Mesenchymal stem cell (in vitro differentiated cells and primary cell): ENCODE measurements around the gene ALOX5AP.

ENCODE experiments used
- DNase-seq: peaks from one replicate; pipeline ENCODE4 v3.0.0-alpha.2; 2013
- H2AFZ ChIP-seq: one replicate; pipeline ENCODE4 v1.6.1; 2013; ENCODE audit warnings: low read depth, mild to moderate bottlenecking, control low read depth, inconsistent platforms, low read length, moderate library complexity
- H2AK5ac ChIP-seq: 2 replicates; pipeline ENCODE4 v1.6.1; 2013; ENCODE audit warnings: low read length, moderate library complexity, mild to moderate bottlenecking, inconsistent platforms; ENCODE audit not compliant: severe bottlenecking
- H2BK120ac ChIP-seq: one replicate; pipeline ENCODE4 v1.6.1; 2013; ENCODE audit warnings: low read depth, mild to moderate bottlenecking, inconsistent platforms, low read length, moderate library complexity
- H2BK12ac ChIP-seq, 2 experiments: one replicate each; pipeline ENCODE4 v1.6.1; 2013; ENCODE audit warnings: inconsistent platforms in 2 of 2, low read length in 2 of 2, mild to moderate bottlenecking in 2 of 2, moderate library complexity in 2 of 2, control low read depth in 1 of 2
- H2BK15ac ChIP-seq: one replicate; pipeline ENCODE4 v1.6.1; 2013; ENCODE audit warnings: mild to moderate bottlenecking, low read depth, inconsistent platforms; ENCODE audit not compliant: poor library complexity, severe bottlenecking
- H2BK5ac ChIP-seq: 2 replicates; pipeline ENCODE4 v1.6.1; 2013; ENCODE audit warnings: low read depth, mild to moderate bottlenecking, low read length, control low read depth, inconsistent platforms; ENCODE audit not compliant: poor library complexity, severe bottlenecking
- H3K14ac ChIP-seq, 2 experiments: one replicate each; pipeline ENCODE4 v1.6.1; 2013; ENCODE audit warnings: inconsistent platforms in 2 of 2, low read length in 2 of 2, control low read depth in 1 of 2, mild to moderate bottlenecking in 1 of 2, moderate library complexity in 1 of 2
- H3K18ac ChIP-seq, 2 experiments: one replicate each; pipeline ENCODE4 v1.6.1; 2013; ENCODE audit warnings: inconsistent platforms in 2 of 2, low read length in 2 of 2, control low read depth in 1 of 2, low read depth in 1 of 2, mild to moderate bottlenecking in 1 of 2
- H3K23ac ChIP-seq, 2 experiments: one replicate each; pipeline ENCODE4 v1.6.1; 2013; ENCODE audit warnings: inconsistent platforms in 2 of 2, low read length in 2 of 2, mild to moderate bottlenecking in 2 of 2, moderate library complexity in 2 of 2, control low read depth in 1 of 2
- H3K27ac ChIP-seq: 2 replicates; pipeline ENCODE4 v1.5.1; 2013; ENCODE audit warnings: mild to moderate bottlenecking, moderate library complexity, low read length, control low read depth, inconsistent platforms; ENCODE audit not compliant: poor library complexity, severe bottlenecking
- H3K27me3 ChIP-seq, 2 experiments: 2 replicates each; pipeline versions ENCODE4 v1.6.1 to v1.7.0; 2013; ENCODE audit warnings: low read length in 2 of 2, mild to moderate bottlenecking in 2 of 2, moderate library complexity in 2 of 2, control low read depth in 1 of 2, inconsistent platforms in 1 of 2; ENCODE audit not compliant: control insufficient read depth in 1 of 2, insufficient read depth in 1 of 2
- H3K36me3 ChIP-seq, 2 experiments: 2 replicates each; pipeline versions ENCODE4 v1.6.1 to v1.7.0; 2013; ENCODE audit warnings: low read length in 2 of 2, control low read depth in 1 of 2, inconsistent platforms in 1 of 2, low read depth in 1 of 2, mild to moderate bottlenecking in 1 of 2; ENCODE audit not compliant: insufficient read depth in 2 of 2, control insufficient read depth in 1 of 2
- H3K4ac ChIP-seq, 2 experiments: one replicate each; pipeline ENCODE4 v1.6.1; 2013; ENCODE audit warnings: inconsistent platforms in 2 of 2, low read length in 2 of 2, mild to moderate bottlenecking in 2 of 2, moderate library complexity in 2 of 2, control low read depth in 1 of 2, low read depth in 1 of 2
- H3K4me1 ChIP-seq: 2 replicates; pipeline ENCODE4 v1.6.1; 2013; ENCODE audit warnings: low read depth, low read length, control low read depth; ENCODE audit not compliant: control insufficient read depth, insufficient read depth
- H3K4me2 ChIP-seq: 2 replicates; pipeline ENCODE4 v1.6.1; 2013; ENCODE audit warnings: low read length, mild to moderate bottlenecking, inconsistent platforms; ENCODE audit not compliant: poor library complexity, severe bottlenecking
- H3K4me3 ChIP-seq, 2 experiments: 2 replicates each; pipeline versions ENCODE4 v1.5.1 to v1.7.0; 2013; ENCODE audit warnings: low read length in 2 of 2, mild to moderate bottlenecking in 2 of 2, control low read depth in 1 of 2, low read depth in 1 of 2; ENCODE audit not compliant: insufficient read depth in 1 of 2
- H3K79me1 ChIP-seq: replicated peaks from 2 replicates; pipeline ENCODE4 v1.6.1; 2013; ENCODE audit warnings: mild to moderate bottlenecking, control low read depth, low read length, inconsistent platforms; ENCODE audit not compliant: poor library complexity, severe bottlenecking
- H3K9ac ChIP-seq: 2 replicates; pipeline ENCODE4 v1.7.0; 2013; ENCODE audit warnings: mild to moderate bottlenecking, low read length, moderate library complexity
- H3K9me3 ChIP-seq: 2 replicates; pipeline ENCODE4 v1.7.0; 2013; ENCODE audit warnings: mild to moderate bottlenecking, low read length; ENCODE audit not compliant: control insufficient read depth
- H4K8ac ChIP-seq: one replicate; pipeline ENCODE4 v1.6.1; 2013; ENCODE audit warnings: inconsistent platforms, mild to moderate bottlenecking, low read length, moderate library complexity
- H4K91ac ChIP-seq: one replicate; pipeline ENCODE4 v1.6.1; 2013; ENCODE audit warnings: mild to moderate bottlenecking, low read length, inconsistent platforms
- WGBS: methylation state at CpG from one replicate; pipeline ENCODE4 v1.1.7; 2013; ENCODE audit warnings: mixed read lengths; 5-methylcytosine and 5-hydroxymethylcytosine counted together

Gene ALOX5AP

GRCh38 chr13:30690282-30691188 lies 44.8 kb upstream of the ALOX5AP start:
- Histone ChIP-seq H3K27ac (peak overlapping the region; percentile 82), H3K18ac (peak overlapping the region; percentile 52 to 72), H2AFZ (no peak overlapping the region), H4K91ac (no peak overlapping the region), H3K23ac (no peak overlapping the region), H2BK15ac (peak overlapping the region; percentile 93), H3K79me1 (no peaks in the 10 kb centered on the region), H3K36me3 (no peaks in the 10 kb centered on the region), H2BK12ac (peak overlapping the region; percentile 79 to 87), H3K9me3 (no peaks in the 10 kb centered on the region), H3K27me3 (no peaks in the 10 kb centered on the region), H3K4me2 (peak overlapping the region; percentile 5), H3K14ac (no peak overlapping the region), H3K9ac (peak overlapping the region; percentile 85), H2BK5ac (peak overlapping the region; percentile 80), H3K4me3 (peak overlapping the region in 1 of 2 experiments; percentile 78), H3K4me1 (peaks cover 5% of the 10 kb centered on the region), H4K8ac (peak overlapping the region; percentile 94), H2AK5ac (peak overlapping the region; percentile 82), H2BK120ac (peak overlapping the region; percentile 80), H3K4ac (peak overlapping the region in 1 of 2 experiments; percentile 7)
- 70% methylated on average over 19 of the region's 21 CpGs for WGBS
- DNase-seq: peak; percentile 97

DNA sequence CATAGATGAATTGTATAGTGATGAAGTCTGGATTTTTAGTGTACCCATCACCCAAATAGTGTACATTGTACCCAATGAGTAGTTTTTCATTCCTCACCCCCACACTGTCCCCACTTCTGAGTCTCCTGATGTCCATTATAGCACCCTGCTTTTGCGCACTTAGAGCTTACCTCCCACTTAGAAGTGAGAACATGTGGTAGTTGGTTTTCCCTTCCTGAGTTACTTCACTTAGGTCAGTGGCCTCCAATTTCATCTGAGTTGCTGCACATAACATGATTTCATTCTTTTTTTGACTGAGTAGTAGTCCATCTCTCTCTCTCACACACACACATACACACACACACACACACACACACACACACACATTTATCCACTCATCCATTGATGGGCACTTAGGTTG lies 43.2 kb upstream of the ALOX5AP start:
- Histone ChIP-seq H3K27ac (no peak overlapping the region), H3K27me3 (no peaks in the 10 kb centered on the region), H2AK5ac (peak overlapping the region; percentile 72), H3K4ac (no peak overlapping the region), H2BK12ac (no peak overlapping the region), H4K8ac (no peak overlapping the region), H2BK5ac (no peak overlapping the region), H3K9ac (no peak overlapping the region), H3K9me3 (no peaks in the 10 kb centered on the region), H3K23ac (no peak overlapping the region), H2BK15ac (no peak overlapping the region), H2BK120ac (no peak overlapping the region), H3K4me2 (no peak overlapping the region), H3K18ac (no peak overlapping the region), H2AFZ (no peak overlapping the region), H3K4me1 (peaks cover 10% of the 10 kb centered on the region), H3K4me3 (no peak overlapping the region), H3K36me3 (no peaks in the 10 kb centered on the region), H3K14ac (no peak overlapping the region), H4K91ac (no peak overlapping the region), H3K79me1 (no peaks in the 10 kb centered on the region)
- no peak for DNase-seq
- WGBS: 100% methylated on average over 1 of the region's 1 CpG

DNA sequence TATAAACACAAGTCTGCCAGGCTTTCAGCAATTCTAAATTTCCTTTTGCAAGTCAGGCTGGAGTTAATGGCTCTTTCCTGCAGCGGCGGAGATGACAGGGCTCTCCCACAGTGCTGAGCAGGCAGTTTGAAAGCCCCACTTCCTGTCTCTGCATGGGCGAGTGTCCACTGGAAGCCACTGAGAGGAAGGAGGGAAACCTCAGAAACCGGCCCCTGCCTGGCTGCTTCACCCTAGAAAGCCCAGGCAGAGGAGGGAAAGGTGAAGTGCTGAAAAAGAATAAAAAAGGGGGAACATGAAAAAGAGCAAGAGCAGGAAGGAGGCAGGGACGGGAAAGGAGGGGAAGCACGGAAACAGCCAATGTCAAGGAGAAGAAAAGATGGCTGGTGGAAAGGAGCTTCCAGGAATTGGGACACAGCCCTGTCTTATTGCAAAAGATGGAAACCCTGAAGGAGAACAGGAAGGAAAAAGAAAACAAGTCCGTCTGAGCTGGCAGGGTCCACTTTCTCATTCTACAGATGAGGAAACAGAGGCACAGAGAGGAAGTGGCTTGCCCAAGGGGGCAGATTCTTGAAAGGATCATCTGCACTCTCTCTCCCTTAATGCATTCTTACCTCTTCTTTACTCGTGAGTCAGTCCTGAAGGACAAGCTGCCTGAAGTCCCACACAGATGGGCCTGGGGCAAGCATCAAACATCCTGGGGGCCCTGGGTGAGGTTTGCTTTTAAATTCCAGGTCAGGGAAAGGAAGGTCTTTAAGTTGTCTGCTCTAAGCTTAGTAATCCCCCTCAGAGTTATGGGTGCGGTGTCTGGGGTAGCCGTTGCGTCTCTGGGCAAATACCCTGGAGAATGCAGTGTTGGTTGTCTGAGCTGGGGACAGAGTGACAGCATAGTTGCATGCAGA lies 38.8 kb upstream of the ALOX5AP start:
- Histone ChIP-seq H3K18ac (peak overlapping the region; percentile 75 to 84), H3K36me3 (no peaks in the 10 kb centered on the region)

More for the DNA sequence above, 38.8 kb upstream of the ALOX5AP start:
- peak overlapping the region in 1 of 2 experiments; percentile 7 for H3K4me3 ChIP-seq
- H3K27ac ChIP-seq: peak overlapping the region; percentile 13
- H2BK15ac ChIP-seq: no peak overlapping the region
- H2AFZ ChIP-seq: peak overlapping the region; percentile 16
- peak; percentile 56 for DNase-seq
- no peak overlapping the region for H3K23ac ChIP-seq
- peak overlapping the region; percentile 52 for H4K91ac ChIP-seq
- no peaks in the 10 kb centered on the region for H3K79me1 ChIP-seq
- H2BK5ac ChIP-seq: no peak overlapping the region
- no peak overlapping the region for H2AK5ac ChIP-seq
- H3K9me3 ChIP-seq: no peaks in the 10 kb centered on the region
- H3K27me3 ChIP-seq: no peaks in the 10 kb centered on the region
- 45% methylated on average over 11 of the region's 11 CpGs for WGBS
- peak overlapping the region; percentile 8 for H2BK120ac ChIP-seq
- H3K4me2 ChIP-seq: peak overlapping the region; percentile 8
- H4K8ac ChIP-seq: peak overlapping the region; percentile 14
- H3K9ac ChIP-seq: peak overlapping the region; percentile 4
- H3K4me1 ChIP-seq: peaks cover 6% of the 10 kb centered on the region
- H3K4ac ChIP-seq: peak overlapping the region; percentile 10 to 50
- no peak overlapping the region for H3K14ac ChIP-seq
- H2BK12ac ChIP-seq: peak overlapping the region; percentile 62 to 74
